8988T (cell line): ENCODE data around the gene TP73.
"Not testable (repeated sequence)": the region's sequence is repeated elsewhere in the genome, so short reads cannot be mapped to it uniquely, and the experiment has no call there.

ENCODE experiments used
- DNase-seq: peaks from one replicate; pipeline ENCODE4 v3.0.0; 2011

TP73 gene

GRCh38 chr1:3618881-3619671 lies 33.2 kb upstream of the TP73 start:
- DNase-seq: no peak

- no peak for DNase-seq
Measured at GRCh38 chr1:3620708-3621107, 31.6 kb upstream of the TP73 start.

- not testable (repeated sequence) for DNase-seq
Measured at GRCh38 chr1:3621151-3621671, 31.1 kb upstream of the TP73 start.

- not testable (repeated sequence) for DNase-seq
Measured at GRCh38 chr1:3622102-3622501, 30.2 kb upstream of the TP73 start.

- DNase-seq: no peak
Measured at GRCh38 chr1:3623441-3624199, 28.7 kb upstream of the TP73 start.

- DNase-seq: peak; percentile 96
Measured at GRCh38 chr1:3624200-3625136, 27.8 kb upstream of the TP73 start, which contains the start of gene TPRG1L. TSS of gene TPRG1L (plus strand) at chr1:3625015. CDS start at chr1:3625073, 58 bp downstream.

GRCh38 chr1:3625151-3625907 lies 27.0 kb upstream of the TP73 start:
- peak; percentile 70 for DNase-seq

GRCh38 chr1:3626025-3626424 lies 26.3 kb upstream of the TP73 start:
- DNase-seq: no peak

GRCh38 chr1:3627515-3628253 lies 24.6 kb upstream of the TP73 start:
- no peak for DNase-seq

- DNase-seq: no peak
Measured at GRCh38 chr1:3628445-3628844, 23.9 kb upstream of the TP73 start.

GRCh38 chr1:3629561-3630160 lies 22.7 kb upstream of the TP73 start:
- no peak for DNase-seq

GRCh38 chr1:3630161-3630611 lies 22.1 kb upstream of the TP73 start:
- no peak for DNase-seq

- DNase-seq: no peak
Measured at GRCh38 chr1:3630914-3631313, 21.4 kb upstream of the TP73 start.

- no peak for DNase-seq
Measured at GRCh38 chr1:3631320-3632260, 20.7 kb upstream of the TP73 start.

- DNase-seq: no peak
Measured at GRCh38 chr1:3632298-3632697, 20.0 kb upstream of the TP73 start.

- no peak for DNase-seq
Measured at GRCh38 chr1:3632716-3633343, 19.5 kb upstream of the TP73 start.

- no peak for DNase-seq
Measured at GRCh38 chr1:3633344-3634058, 18.8 kb upstream of the TP73 start.

- DNase-seq: no peak
Measured at GRCh38 chr1:3634059-3634800, 18.1 kb upstream of the TP73 start.
